ENCODE results near the gene ABCD1.

GRCh38 chrX:153778181-153778580 lies 53.5 kb downstream of the ABCD1 start:
- no peak for TF ChIP-seq POLR2A (IDR thresholded peaks at IDR 0.05)
- TF ChIP-seq CTCF (IDR thresholded peaks at IDR 0.05) = no peak
